Transverse colon (tissue), 4 donors: ENCODE data around the gene LYRM7. TPM values are rescaled to one million over a fixed set of nuclear protein-coding genes. Genes with fewer than 3 reads are reported as not detected.

Experiments used
- DNase-seq: peaks from one replicate; pipeline ENCODE4 v3.0.0-alpha.2; 2019
- H3K27ac ChIP-seq, 4 donors: fragments of 200-600 bp; sonication (generic); 2 replicates each; pipeline ENCODE4 v1.5.1; 2016 to 2018; ENCODE audit warnings: inconsistent platforms in 4 of 4
- H3K27me3 ChIP-seq: fragments of 200-600 bp; sonication (generic); 2 replicates; pipeline ENCODE4 v1.5.1; 2017; ENCODE audit warnings: inconsistent platforms
- H3K36me3 ChIP-seq, 4 donors: fragments of 200-600 bp; sonication (generic); 2 replicates each; pipeline ENCODE4 v1.5.1; 2017 to 2019; ENCODE audit warnings: inconsistent platforms in 4 of 4
- H3K4me1 ChIP-seq, 4 donors: fragments of 200-600 bp; sonication (generic); 2 replicates each; pipeline ENCODE4 v1.5.1; 2017 to 2020; ENCODE audit warnings: inconsistent platforms in 4 of 4
- H3K4me3 ChIP-seq, 4 donors: fragments of 200-600 bp; sonication (generic); 1 replicate in 1 of 4; 2 replicates in 3 of 4; pipeline versions ENCODE4 v1.5.1 to v1.6.1; 2017 to 2019; ENCODE audit warnings: inconsistent platforms in 4 of 4
- H3K9me3 ChIP-seq, 2 donors: fragments of 200-600 bp; sonication (generic); 2 replicates each; pipeline ENCODE4 v1.5.1; 2017 to 2019; ENCODE audit warnings: inconsistent platforms in 2 of 2
- CTCF ChIP-seq, 5 experiments: fragments of 200-600 bp in 3 of 5; fragments of 450-650 bp in 2 of 5; sonication (generic) in 3 of 5; IDR thresholded peaks; 1 replicate in 2 of 5; 2 replicates in 3 of 5; pipeline ENCODE4 v1.5.1; 2016 to 2017; ENCODE audit warnings: antibody characterized with exemption in 5 of 5, inconsistent platforms in 3 of 5, mild to moderate bottlenecking in 2 of 5, moderate library complexity in 1 of 5
- EP300 ChIP-seq: sonication (generic); formaldehyde crosslinking; IDR thresholded peaks from one replicate; pipeline ENCODE4 v1.6.1; 2017; ENCODE audit warnings: antibody characterized with exemption, low read depth
- POLR2A ChIP-seq: fragments of 450-650 bp; IDR thresholded peaks from one replicate; pipeline ENCODE4 v1.6.1; 2016; ENCODE audit warnings: antibody characterized with exemption, mild to moderate bottlenecking, moderate library complexity
- POLR2AphosphoS5 ChIP-seq, 3 donors: sonication (generic); formaldehyde crosslinking; IDR thresholded peaks; one replicate each; pipeline ENCODE4 v1.6.1; 2016; ENCODE audit warnings: antibody characterized with exemption in 3 of 3
- WGBS, 2 donors: methylation state at CpG; one replicate each; pipeline ENCODE4 v1.1.5; 2018; ENCODE audit warnings: low coverage in 1 of 2; 5-methylcytosine and 5-hydroxymethylcytosine counted together
- in situ Hi-C, 4 donors: fragments of 200-750 bp; cut with MboI; loops; one replicate each; pipeline versions ENCODE4 v1.15.0 to v1.15.1; 2017; ENCODE audit warnings: low sequenced_read_pairs in 3 of 4, low pct_ligation_motif_present in 1 of 4, low pct_unique_long_range_greater_than_20kb in 1 of 4
- intact Hi-C: fragments of 100-400 bp; cut with DNase I; formaldehyde crosslinking; loops from one replicate; pipeline ENCODE4 v1.15.1; 2023; ENCODE audit warnings: low total_unique reads
- total RNA-seq, 4 donors: library from RNA; depleted of rRNA; stranded (reverse); fragments of >200 nt; gene quantifications; one replicate each; pipeline ENCODE4 v1.1.0, GENCODE V29; 2016

Gene LYRM7
- total RNA-seq, 4 donors from 2014 or later = 2.0 to 14.6 (median 12.3) TPM

GRCh38 chr5:131209175-131209505 lies 38.4 kb downstream of the LYRM7 start:
- in situ Hi-C loops = no loop called here
- 44 to 73% methylated on average over 1 of the region's 1 CpG for WGBS, 2 donors
- Histone ChIP-seq H3K27me3 (no peaks in the 10 kb centered on the region), H3K4me1 (peaks cover 4 to 53% (median 25%) of the 10 kb centered on the region in 4 donors), H3K9me3 (no peaks in the 10 kb centered on the region), H3K4me3 (no peak overlapping the region), H3K27ac (peak overlapping the region; percentile 11 to 54 (median 32)), H3K36me3 (no peaks in the 10 kb centered on the region)
- TF ChIP-seq POLR2A (no peak), CTCF (IDR thresholded peaks at IDR 0.05) (no peak), POLR2AphosphoS5 (IDR thresholded peaks at IDR 0.05) (no peak), EP300 (no peak)
- intact Hi-C loops = no loop called here
- DNase-seq = no peak

GRCh38 chr5:131209506-131210150 lies 38.9 kb downstream of the LYRM7 start:
- Histone ChIP-seq H3K4me3 (no peak overlapping the region), H3K9me3 (no peaks in the 10 kb centered on the region), H3K36me3 (no peaks in the 10 kb centered on the region), H3K27me3 (no peaks in the 10 kb centered on the region), H3K4me1 (peaks cover 4 to 49% (median 25%) of the 10 kb centered on the region in 4 donors), H3K27ac (peak overlapping the region; percentile 11 to 54 (median 32))
- in situ Hi-C loops = no loop called here
- TF ChIP-seq POLR2AphosphoS5 (IDR thresholded peaks at IDR 0.05) = no peak
- TF ChIP-seq CTCF (IDR thresholded peaks at IDR 0.05) = no peak
- TF ChIP-seq EP300 = no peak
- no peak for TF ChIP-seq POLR2A
- intact Hi-C loops = no loop called here
- WGBS, 2 donors = 26% methylated on average over 6 of the region's 6 CpGs
- DNase-seq = no peak

- DNase-seq = no peak
- in situ Hi-C loops (no loop called here), intact Hi-C loops (no loop called here)
- Histone ChIP-seq H3K36me3 (no peaks in the 10 kb centered on the region), H3K9me3 (no peaks in the 10 kb centered on the region), H3K4me1 (peaks cover 4 to 48% (median 24%) of the 10 kb centered on the region in 4 donors), H3K4me3 (no peak overlapping the region), H3K27ac (peak overlapping the region; percentile 11 to 54 (median 32)), H3K27me3 (no peaks in the 10 kb centered on the region)
- TF ChIP-seq POLR2AphosphoS5 (IDR thresholded peaks at IDR 0.05) (no peak), POLR2A (no peak), EP300 (no peak), CTCF (IDR thresholded peaks at IDR 0.05) (no peak)
Observed at GRCh38 chr5:131210151-131210510, 39.4 kb downstream of the LYRM7 start.

GRCh38 chr5:131211669-131212068 lies 40.9 kb downstream of the LYRM7 start:
- DNase-seq = no peak
- in situ Hi-C loops = no loop called here
- H3K4me3 ChIP-seq = no peak overlapping the region
- H3K27ac ChIP-seq = no peak overlapping the region
- intact Hi-C loops = no loop called here
- H3K36me3 ChIP-seq = no peaks in the 10 kb centered on the region
- 90% methylated on average over 5 of the region's 5 CpGs; no CpG with 5 or more reads in 1 of the 2 donors for WGBS, 2 donors
- no peaks in the 10 kb centered on the region for H3K9me3 ChIP-seq
- TF ChIP-seq EP300 (no peak), POLR2A (no peak), POLR2AphosphoS5 (IDR thresholded peaks at IDR 0.05) (no peak), CTCF (IDR thresholded peaks at IDR 0.05) (no peak)
- H3K4me1 ChIP-seq = peaks cover 2 to 33% (median 12%) of the 10 kb centered on the region in 4 donors
- no peaks in the 10 kb centered on the region for H3K27me3 ChIP-seq
